ENCODE results near the gene EHBP1.

Gene EHBP1

DNA sequence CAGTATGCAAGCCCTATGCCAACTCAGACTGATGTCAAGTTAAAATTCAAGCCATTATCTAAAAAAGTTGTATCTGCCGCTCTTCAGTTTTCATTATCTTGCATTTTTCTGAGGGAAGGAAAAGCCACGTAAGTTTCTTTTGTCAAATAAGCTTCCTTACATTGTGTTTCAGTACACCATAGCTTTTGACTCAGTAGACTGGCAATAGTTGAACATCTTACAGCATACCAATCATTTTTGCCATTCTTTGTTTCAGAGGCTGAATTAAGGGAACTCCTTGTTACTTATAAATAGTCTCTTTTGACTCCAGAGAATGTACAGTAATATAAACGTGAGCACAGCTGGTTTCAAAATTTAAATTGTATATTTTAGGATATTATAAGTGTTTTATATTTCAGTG, 120.6 kb downstream of the EHBP1 start:
- no peak for DNase-seq

DNA sequence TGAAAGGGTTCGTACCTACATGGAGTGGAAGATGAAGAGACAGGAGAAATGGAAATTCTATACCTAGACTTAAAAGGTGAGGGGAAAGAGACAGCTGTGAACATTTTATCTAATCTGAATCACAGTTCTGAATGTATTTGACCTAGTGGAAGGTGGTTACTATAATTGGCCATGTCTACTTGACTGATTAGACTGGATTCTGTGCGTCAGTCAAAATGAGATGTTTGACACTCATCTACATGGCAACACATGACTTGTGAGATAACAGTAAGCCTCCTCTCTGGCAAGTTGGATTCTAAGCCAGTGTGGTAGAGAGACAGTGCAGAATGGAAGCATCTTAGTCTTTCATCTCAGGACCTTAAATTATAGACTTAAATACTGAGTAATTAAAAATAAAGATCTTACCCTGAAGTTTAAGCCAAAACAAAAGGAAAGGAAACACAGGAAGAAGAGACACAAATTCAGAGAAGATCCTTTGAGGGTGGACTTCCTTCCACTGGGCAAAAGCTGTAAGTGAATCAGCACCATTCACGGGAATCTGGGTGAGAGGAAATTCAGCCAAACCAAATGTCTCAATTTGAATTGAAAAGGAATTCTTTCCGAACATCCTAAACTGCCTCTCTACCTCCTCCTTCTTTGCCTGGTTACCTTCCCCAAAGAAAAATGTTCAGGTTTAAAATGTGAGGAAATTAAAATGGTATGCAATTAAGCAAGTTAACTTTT, 121.6 kb downstream of the EHBP1 start:
- no peak for DNase-seq

DNA sequence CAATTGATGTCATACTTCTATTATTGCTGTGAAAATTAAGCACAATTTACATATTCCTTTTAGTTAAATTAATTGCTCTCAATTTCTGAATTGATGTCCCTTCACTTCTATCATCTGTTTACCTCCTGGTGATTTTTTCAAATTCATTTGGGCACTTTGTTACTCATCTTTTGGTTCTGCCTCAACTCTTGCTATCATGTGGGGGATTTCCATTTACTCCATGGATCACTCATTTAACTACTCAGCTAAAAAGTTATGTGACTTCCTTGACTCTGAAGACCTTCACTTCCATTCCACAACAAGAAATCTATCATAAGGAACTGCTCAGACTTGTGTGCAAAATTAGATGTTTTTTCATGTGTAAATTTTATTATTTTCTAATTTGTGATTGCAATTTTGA, 126.2 kb downstream of the EHBP1 start:
- DNase-seq: no peak

DNA sequence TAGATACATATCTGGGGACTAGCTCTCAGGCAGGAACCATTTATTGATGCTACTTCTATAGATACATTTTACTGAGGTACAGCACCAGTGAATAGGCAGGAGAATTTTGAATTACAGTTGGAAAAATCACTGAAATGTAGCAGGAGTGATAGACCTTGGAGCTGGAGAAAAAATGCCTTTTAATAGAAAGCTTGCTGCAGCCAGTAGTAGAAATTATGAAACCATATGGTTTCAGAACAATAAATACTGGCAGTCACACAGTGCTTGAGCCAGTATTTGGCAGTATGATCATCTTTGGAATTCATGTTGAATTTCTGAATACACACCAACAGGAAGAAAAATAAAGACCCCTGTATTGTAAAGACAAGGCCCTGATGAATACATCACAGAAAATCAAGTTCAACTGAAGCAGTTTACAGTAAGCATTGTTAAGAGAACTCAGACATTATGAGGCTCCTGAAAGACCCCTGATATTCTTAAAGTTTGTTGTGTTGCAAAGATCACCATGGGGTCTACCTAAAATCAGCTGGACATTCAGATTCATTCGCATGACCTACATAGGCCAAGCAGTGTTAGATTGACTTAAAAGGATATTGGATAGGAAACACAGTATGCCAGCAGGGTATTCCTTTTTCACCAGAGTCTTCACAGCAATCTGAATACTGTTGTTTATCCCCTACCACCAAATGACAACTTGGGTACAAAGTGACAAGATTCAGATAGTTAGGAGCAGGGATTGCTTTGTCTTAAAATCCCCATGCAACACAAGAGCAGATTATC, 139.0 kb downstream of the EHBP1 start:
- DNase-seq: no peak

DNA sequence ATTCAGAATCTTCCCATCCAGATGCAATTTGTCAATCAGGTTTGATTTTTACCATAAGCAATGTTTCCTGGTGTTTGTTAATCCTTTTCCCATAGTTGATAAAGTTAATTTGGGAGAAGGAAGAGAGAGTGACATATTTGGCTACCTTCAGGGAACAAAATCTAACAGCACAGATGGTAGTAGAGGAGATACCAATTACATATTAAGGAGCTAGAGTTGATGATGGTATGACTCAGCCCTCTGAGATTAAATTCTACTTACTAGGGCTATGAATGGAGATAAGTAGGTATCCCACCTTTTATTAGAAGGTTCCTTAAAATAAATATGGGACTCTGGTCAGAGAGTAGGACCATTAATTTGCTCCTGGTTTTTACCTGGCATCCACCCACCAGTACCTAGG, 139.7 kb downstream of the EHBP1 start:
- no peak for DNase-seq

DNA sequence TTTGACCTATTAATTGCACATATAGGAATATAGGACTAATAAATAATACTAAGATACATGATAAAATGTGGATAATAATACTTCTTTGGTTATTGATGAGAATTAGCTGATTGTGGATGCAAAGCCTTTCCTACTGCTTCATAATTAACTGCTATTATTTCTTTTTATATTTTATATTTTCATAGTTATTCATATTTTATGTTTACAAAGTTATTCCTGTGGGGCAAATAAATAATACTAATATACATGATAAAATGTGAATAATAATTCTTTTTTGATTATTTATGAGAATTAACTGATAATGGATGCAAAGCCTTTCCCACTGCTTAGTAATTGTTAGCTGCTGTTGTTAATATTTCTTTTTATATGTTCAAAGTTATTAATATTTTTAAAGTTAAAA, 146.7 kb downstream of the EHBP1 start:
- no peak for DNase-seq

DNA sequence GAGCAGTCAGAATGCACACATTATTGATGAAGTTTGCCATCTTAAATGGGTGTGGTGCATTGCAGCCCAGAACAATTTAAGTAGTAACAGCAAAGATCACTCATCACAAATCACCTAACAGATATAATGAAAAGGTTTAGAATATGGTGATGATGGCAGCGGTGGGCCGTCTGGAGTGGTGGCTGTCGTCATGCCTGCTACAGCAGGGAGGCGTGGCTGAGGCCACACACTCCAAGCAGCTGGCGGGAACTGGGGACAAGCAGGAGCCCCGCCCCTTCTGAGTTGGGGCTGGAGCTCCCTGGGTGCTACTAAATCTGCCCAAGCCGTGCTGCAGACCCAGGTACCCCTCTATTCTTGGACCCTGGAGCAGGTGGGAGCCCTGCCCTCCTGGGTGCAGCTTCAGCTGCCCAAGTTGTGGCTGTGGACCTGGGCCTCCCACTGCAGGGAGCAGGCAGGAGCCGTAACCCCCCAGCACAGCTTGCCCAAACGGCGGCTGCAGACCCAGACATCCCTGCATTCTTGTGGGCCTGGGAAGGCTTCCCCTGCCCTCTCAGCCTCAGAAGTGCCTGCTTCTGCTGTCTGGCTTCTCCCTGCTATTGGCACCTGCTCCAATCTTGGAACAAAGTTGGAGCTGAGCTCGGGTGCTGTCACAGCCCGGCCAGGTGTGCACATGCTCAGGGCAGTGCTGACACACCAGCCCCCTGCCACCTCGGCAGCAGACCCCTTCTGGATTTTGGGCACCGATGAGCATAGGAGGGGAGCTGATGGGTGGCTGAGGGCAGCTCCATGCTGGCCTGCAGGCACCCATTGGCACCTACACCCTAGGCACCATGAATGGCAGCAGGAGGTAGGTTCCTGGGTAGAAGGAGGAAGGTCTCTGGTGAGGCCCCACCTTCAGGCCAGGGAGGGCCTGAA, 149.3 kb downstream of the EHBP1 start:
- DNase-seq: no peak

DNA sequence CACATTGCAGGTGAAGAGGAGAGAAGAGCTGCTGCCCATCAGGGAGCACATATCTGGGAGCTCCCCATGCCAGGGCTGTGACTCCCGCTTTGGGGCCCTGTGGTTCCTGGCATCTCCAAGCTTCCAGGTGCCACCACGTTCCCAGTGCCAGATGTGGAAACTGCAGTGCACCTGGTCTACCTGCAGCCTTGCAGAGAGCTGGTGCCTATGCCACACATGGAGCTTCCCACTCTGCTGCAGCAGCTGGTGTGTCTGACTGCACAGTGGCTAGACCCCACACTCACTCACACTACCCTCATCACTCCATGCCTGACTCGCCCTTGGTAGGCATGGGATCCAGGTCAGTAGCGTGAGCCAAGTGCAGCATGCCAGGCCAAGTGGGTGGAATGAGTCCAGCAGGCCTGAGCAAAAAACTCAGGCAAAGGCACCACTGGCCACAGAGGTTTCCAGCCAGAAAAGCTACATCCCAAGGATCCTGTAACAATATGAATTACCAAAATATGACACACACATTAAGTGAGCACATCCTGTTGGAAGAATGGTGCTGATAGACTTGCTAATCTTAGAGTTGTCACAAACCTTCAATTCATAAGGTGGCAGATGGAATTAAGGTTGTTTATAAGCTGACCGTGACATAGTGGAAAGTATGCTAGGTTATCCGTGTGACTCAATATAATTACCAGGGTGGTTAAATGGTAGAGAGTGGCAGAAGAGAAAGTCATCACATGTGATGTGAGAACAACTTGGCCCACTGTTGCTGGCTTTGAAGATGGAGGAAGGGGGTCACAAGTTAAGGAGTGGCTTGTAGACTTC, 150.9 kb downstream of the EHBP1 start:
- DNase-seq: no peak

DNA sequence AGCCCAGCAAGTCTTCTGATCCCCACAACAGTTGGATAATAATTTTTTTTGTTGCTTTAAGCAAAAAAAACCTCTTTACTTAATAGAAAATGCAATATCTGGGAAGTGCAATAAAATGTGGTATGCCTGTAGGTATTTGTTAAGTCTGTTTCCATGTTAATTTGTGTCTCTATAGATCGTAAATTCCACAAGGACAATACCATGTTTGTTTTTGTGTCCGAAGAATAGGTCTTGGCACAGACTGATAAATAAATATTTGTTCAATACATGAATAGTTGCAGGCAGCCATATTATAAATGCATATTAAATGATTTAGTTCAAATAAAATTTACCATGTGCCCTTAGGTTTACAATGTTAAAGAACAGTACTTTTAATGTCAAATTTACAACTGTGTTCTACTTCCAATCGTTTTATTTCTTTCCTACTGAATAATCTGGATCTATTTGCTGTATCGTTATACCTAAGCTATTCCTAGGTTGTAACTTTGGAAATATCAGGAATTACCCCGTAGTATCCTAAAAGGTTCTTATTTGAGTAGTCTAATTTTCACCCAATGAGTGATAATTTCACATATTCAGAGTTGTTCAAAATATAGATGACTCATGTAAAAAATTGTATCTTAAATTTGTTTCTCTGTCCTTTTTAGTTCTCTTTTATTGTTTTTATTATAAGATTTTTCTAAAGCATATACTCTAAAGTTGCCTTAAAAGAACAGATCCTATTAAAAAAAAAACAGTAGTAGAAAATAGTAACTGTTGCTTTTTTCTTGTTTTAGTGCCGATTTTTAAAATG, 151.8 kb downstream of the EHBP1 start:
- DNase-seq: no peak

DNA sequence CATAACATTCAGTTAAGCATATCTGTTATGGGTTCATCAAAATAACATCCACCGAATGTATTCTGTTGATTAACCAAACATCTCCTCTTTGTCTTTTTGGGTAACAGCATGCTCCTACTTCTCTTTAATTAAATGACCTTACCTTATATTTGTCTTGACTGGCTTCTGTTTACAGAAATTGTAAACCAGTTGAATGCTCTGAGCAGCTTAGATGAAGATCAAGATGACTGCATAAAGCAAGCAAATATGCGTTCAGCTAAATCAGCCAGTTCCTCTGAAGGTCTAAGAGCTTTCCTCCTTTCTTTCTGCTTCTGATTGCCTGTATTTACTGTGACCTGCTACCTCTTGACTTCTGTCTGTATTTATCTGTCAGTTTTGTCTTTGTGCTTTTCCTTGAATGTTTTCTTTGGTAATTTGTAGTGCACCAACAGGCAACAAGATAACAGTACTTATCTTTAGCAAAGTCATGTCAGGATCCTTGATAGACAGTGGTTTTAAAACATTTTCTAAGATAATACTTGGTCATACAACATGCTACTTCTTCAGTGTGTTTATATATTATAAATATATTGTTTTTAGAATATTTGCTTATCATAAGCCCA, 152.8 kb downstream of the EHBP1 start:
- no peak for DNase-seq

DNA sequence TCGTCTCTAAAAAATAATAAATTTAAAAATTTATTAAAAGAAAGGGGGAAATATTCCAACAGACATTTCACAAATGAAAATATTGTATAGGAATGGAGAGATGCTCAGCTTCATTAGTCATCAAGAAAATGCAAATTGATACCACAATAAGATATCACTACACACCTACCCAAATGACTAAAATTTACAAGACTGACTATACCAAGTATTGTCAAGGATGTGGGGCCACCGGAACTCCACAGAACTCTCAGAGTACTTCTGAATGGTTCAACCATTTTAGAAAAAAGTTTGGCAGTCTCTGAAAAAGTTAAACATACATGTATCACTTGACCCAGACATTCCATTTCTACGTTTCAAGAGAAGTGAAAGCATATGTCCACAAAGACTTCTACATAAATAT, 163.4 kb downstream of the EHBP1 start:
- DNase-seq: no peak

DNA sequence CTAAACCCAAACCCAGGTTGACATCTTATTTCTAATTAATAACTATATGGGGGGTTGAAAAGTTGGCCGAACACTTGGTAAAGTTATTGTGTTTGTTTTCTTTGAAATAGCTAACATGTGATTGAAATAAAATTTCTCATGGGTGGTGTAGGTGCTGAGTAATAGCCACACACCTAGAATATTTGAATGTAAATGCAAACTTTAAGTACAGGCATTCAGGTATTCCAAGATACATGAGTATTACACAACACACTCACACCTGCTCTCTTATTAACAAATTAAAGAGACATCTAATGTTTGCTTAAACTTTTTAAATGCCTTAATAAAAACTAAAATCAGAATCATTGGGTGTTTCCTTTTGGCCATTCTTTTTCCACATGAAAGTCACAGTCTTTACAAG, 165.5 kb downstream of the EHBP1 start:
- no peak for DNase-seq

DNA sequence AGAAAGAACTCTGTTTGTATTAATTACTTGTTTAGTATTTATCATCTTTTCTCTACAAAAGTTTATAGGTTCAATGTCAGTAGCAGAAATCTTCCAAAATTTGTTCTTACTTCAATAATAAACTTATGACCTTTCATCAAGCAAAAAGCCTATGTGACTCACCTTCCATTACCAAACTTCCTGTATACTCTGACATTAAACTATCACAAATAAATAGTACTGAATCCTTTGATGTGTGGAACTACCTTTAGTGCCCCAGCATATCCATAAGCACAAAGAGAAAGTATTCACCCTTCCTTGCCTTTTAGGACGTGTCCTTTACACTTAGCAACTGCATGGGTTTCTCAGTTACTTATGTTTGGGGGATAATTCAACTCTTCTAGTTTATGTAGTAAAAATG, 166.0 kb downstream of the EHBP1 start:
- DNase-seq: no peak

DNA sequence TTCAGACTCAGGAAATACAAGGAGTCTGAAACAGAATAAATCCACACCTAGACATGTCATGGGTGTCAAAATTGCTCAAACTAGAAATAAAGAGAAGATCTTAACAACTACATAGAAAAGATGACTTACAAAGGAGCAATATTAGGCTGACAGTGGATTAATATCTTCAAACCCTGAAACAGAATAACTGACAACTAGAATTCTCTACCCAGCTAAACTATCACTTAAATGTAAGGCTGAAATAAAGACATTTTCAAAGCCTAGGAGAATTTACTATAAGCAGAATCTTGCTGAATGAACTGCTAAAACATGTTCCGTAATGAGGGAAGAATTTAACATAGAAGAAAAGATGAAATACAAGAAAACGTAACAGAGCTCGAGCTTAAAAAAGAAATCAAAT, 168.1 kb downstream of the EHBP1 start:
- no peak for DNase-seq

DNA sequence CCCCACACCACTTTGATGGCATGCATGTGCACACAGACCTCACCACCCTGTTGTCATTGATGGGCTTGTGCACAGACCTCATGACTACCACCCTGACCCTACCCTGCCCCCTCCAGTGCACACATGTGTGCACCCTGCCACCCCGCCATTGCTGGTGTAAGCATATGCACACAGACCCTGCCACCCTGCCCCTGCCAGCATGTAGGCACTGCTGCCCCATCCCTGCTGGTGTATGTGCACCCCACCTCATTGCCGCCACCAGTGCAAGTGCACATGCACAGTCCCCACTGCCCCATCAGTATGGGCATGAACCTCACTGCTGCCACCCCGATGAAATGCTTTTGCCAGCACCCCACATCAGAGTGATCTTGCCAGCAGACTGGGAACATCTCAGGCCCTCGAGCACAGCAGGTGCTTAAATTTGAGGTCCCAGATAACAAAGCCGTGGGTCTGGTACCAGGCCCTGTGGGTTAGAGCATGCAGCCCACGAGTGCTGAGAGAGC, 169.4 kb downstream of the EHBP1 start:
- DNase-seq: no peak

DNA sequence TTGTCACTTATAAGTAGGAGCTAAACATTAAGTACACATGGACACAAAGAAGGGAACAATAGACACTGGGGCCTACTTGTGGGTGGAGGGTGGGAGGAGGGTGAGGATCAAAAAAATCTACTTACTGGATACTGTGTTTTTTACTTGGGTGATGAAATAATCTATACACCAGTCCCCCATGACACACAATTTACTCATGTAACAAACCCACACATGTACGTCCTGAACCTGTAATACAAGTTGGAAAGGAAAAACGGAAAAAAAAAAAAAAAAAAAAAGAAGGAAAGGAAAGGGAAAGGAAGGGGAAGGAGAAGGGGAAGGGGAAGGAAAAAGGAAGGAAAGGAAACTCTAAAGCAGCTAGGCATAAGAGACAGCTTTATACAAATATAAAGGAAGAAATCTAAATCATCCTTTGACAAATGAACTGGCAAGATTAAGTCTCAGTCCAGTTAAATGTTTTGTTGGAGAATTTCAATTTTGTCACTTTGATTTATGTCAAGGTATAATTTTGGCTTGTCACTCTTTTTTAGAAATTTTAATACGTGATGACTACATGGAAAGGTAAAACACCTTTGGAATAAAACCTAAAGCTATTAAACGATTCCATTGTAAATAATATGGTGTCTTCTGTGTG, 175.8 kb downstream of the EHBP1 start:
- DNase-seq: no peak

DNA sequence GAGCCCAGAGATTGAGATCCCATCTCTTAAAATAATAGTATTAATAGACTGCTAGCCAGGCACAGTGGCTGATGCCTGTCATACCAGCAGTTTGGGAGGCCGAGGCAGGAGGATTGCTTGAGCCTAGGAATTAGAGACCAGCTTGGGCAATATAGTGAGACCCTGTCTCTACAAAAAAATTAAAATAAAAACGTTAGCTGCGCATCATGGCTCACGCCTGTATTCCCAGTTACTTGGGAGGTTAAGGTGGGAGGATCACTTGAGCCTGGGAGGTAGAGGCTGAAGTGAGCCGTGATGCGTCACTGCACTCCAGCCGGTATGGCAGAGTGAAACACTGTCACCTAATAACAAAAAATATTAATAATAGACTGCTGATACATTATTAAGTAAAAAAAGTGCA, 178.1 kb downstream of the EHBP1 start:
- no peak for DNase-seq

DNA sequence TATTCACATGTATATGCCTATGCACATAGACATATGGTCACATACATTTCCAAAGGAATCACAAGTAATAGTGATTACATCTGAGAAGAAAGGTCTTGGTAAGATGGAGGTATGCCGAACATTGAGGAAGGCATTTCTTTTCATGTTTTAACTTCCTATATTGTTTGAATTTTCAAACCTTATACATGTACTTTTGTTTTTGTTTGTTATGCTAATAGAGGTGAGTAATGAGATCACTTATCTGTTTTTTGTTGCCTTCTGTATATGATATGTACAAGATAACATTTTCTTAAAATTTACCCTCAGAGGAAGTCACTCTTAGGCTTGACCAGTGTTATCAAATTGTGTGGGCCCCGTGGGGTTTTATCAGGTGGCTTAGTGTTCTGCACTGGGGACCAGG, 178.6 kb downstream of the EHBP1 start:
- no peak for DNase-seq

DNA sequence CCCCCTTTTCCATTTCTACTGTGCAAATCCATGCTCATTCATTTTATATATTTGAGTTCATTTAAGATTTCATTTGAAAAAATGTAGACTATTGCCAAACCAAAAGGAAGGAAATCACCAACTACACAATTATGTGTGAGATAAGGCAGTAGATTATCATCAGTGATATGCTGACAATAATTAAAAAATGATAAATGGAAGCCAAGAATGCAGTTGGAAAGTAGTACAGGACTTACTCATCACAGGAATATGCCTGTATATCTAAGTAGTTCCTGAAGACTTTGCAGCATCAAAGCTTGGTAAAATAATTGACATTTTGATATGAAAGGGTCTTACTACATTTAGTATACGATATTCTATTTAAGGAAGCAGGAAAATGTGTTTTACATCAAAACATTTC, 179.0 kb downstream of the EHBP1 start:
- DNase-seq: no peak

DNA sequence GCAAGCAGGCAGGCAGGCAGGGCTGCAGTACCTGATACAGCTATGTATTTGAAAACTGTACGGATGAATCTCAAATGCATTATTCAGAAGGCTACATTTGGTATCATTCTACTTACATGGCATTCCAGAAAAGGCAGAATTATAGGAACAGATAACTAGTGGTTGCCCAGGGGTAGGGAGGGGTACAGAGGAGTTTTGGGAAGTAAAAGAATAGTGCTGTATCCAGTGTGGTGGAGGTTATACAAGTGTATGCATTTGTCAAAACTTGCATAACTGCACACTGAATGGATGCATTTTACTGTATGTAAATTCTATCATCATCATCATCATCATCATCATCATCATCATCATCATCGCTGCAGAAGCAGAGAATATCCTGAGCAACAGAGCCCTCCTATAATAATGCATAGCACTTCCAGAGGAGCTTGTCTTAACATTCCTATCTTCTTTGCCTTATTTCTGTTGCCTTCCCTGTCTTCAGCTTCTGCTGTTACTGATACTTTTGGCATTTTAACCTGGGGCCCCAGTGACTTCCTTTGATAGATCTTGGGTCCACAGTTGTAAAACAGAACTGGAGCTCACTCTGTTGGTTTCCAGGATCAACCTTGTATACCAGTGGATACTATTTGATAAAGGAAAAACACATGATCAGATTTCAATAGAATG, 189.6 kb downstream of the EHBP1 start:
- DNase-seq: no peak

All from DMS79 treated with DMSO at 0.1 percent for 48 hours (cell line).